NCI-H128 (cell line): ENCODE results near the gene ANKRD33B.

Source experiments
- DNase-seq: peaks from one replicate; lab custom pipeline; 2025; ENCODE audit not compliant: unreplicated experiment; lab: John Stamatoyannopoulos, UW

Gene ANKRD33B

DNA sequence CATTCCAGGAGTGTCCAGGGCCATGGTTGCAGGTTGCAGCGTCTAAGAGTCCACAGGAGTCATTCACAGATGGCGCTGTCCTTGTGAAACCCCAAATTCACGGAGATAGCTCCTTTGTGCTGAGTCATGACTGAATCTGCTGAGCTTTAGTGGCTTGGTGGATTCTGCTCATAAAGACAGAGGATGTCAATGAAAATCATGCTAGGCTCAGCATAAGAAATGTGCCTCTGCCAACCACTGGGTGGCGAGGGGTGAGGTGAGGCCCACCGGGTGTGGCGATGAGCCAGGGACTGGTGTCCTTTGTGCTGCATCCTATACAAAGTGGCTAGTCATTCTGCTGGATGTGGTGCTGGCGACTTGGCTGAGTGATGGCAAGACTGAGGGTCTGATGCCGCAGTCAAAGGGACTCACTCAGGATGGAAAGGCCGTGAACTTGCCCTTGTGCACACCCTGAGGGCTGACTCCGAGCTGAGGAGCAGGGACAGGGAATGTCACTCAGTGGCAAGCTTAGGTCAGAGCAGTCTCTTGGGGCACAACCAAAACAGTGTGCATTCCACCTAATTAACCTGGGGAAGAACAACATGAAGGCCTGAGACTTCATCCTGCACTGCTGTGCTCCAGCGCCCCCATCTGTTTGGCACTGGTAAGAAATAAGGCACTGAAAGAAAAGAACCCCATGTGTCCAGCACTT lies 125.7 kb downstream of the ANKRD33B start:
- no peak for DNase-seq

- DNase-seq, result no peak
These were observed 126.9 kb downstream of the ANKRD33B start for GRCh38 chr5:10690460-10691440.

- no peak for DNase-seq
These were observed 128.2 kb downstream of the ANKRD33B start for GRCh38 chr5:10691826-10692785.

GRCh38 chr5:10695055-10695649 lies 131.3 kb downstream of the ANKRD33B start:
- DNase-seq, result peak; percentile 21

DNA sequence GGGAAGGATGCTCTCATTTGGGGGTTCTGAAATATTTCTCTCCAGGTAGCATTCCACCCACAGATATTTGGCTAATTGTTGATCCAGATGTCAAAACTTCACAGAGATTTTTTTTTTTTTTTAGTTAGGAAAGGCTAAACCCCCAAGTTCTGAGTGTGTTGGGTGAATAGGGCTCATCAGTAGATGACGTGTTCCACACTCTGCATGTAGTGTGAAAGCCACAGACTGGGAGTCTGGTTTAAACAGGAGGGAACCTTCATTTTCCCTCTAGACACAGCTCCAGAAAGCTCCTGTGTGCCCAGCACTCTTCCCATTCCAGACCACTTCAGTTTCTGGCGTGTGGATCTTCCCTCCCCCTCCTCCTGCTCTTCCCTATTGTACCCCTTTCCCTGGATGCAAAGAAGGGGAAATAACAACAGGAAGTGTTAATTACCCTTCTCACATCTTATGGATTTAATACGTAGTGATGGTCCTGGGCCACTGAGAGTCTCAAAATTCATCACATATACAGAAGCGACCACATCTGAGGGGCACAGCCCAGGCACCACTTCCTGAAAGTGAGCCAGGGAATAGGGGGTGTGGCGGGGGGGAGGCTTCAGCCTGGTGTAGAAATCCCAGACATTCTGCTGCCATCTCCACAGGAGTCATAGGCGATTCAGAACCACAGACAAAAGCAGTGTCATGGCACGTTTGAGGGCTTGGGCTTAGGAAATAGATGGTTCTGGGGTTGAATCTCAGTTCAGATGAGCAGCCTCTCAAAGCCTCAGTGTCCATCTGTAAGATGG lies 132.1 kb downstream of the ANKRD33B start:
- DNase-seq, result no peak

DNA sequence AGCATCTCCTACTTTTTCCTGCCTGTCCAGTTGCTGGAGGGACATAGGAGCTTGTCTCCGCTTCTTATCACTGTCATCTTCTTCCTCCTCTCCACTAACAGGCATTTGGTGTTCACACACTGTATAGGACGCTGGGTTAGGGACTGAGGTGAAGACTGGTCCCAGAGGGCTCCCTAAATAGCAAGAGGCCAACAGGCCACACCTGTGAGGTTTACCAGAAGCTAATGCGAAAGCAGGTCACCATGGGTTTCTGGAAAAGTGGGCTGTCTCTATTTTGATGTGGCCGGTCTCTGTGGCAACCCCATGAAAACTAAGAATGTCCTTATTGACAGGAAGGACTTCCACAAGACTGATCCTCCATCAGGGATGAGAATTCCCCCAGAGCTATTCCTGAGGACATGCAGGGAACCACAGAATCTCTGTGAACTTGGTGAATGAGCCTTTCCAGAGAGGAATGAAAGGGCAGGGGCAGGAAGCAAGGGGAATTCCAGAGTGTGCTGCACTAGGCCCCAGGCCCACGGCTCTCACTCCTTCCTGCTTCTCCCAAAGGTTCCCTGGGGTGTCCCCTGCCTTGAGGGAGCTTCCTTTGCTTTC lies 135.5 kb downstream of the ANKRD33B start:
- no peak for DNase-seq

DNA sequence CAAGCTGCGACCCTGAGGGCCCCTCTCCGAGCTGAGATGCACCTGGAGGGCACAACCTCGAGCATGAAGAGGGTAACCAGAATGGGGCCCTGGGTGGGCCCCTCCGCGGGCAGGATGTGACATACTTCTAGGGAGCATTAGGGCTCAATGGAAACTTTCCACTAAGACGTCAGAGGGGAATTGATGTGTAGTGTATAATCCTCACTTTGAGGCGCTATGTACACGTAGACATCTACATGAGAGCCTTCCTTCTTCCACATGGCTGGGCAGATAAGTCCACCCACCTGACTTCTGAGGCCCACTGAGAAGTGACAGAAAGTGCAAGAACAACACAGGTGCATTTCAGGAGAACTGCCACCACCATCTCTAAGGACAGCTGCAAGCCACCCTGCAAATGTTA lies 136.1 kb downstream of the ANKRD33B start:
- no peak for DNase-seq

GRCh38 chr5:10700516-10700915 lies 136.6 kb downstream of the ANKRD33B start:
- DNase-seq, result no peak

GRCh38 chr5:10701567-10702039 lies 137.7 kb downstream of the ANKRD33B start:
- no peak for DNase-seq

GRCh38 chr5:10702040-10702629 lies 138.3 kb downstream of the ANKRD33B start:
- DNase-seq, result no peak

DNA sequence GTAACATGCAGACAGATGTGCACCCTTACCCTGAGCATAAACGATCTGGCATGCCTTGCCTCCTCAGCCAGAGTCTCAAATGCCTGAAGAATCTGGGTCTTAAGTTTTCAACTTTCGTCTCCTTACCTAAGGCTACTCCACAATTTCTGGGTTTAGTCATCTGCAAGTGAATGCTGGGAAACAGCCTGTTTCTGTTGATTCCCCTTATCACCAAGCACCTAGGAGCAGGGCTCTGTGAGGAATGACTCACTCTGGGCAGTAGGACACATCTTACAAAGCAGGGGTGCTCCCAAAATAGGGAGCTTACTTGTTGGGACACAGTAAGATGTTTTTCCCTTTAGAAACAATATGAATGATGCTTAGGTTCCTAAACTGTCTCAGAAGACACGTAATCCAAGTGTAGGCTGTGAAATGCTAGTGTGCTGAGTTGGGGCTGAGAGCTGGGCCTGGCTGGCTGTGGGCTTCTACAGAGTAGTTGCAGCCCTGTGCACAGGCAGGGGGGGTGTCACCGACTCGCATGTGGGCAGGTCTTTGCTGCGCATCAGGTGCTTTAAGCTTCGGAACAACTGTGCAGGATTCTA lies 139.1 kb downstream of the ANKRD33B start:
- no peak for DNase-seq

GRCh38 chr5:10703676-10704075 lies 139.8 kb downstream of the ANKRD33B start:
- no peak for DNase-seq

GRCh38 chr5:10704949-10705621 lies 141.2 kb downstream of the ANKRD33B start:
- no peak for DNase-seq

DNA sequence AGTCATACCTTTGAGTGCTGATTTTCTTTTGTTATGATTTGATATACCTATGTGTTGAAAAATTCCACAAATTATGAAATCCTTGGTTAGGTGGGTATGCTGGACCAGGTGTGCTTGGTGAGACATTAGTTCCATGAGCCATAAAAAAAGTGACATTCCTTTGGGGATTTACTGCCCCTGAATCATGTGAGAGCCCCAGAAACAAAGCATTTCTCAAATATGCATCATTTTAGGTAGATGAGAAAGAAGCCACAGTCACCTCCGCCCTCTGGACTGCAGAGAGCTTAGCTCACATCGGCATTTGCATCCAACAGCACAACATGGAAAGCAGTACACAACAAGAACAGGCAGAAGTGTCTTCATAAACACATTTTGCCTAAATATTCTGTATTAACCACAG lies 141.9 kb downstream of the ANKRD33B start:
- DNase-seq, result no peak

DNA sequence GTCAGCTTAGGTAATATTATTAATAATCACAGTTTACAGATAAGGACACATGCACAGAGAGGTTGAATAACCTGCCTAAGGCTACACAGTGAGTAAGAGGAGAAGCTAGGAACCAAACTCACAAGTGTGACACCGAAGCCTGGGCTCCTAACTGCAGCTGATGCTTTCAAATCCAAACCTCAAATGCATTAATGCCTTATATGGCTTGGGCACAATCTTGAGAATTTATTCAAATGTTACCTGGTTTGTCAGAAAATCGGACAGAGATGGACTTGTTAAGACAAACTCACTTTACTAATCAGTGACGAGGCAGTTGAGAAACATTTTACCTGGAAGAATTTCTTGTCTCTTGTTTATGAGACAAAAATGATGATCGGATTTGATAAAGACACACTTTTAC lies 142.5 kb downstream of the ANKRD33B start:
- no peak for DNase-seq
